Transverse colon (tissue), 3 donors: ENCODE measurements around the gene SART1.
"Not testable (repeated sequence)": the region's sequence is repeated elsewhere in the genome, so short reads cannot be mapped to it uniquely, and the experiment has no call there.

ENCODE experiments used
- POLR2A ChIP-seq: fragments of 450-650 bp; IDR thresholded peaks from one replicate; pipeline ENCODE4 v1.6.1; 2016; ENCODE audit warnings: antibody characterized with exemption, mild to moderate bottlenecking, moderate library complexity
- TF ChIP-seq, protein P1 (sequence below), 5 experiments: fragments of 200-600 bp in 3 of 5; fragments of 450-650 bp in 2 of 5; sonication (generic) in 3 of 5; IDR thresholded peaks; 1 replicate in 2 of 5; 2 replicates in 3 of 5; pipeline ENCODE4 v1.5.1; 2016 to 2017; ENCODE audit warnings: antibody characterized with exemption in 5 of 5, inconsistent platforms in 3 of 5, mild to moderate bottlenecking in 2 of 5, moderate library complexity in 1 of 5

DNA sequence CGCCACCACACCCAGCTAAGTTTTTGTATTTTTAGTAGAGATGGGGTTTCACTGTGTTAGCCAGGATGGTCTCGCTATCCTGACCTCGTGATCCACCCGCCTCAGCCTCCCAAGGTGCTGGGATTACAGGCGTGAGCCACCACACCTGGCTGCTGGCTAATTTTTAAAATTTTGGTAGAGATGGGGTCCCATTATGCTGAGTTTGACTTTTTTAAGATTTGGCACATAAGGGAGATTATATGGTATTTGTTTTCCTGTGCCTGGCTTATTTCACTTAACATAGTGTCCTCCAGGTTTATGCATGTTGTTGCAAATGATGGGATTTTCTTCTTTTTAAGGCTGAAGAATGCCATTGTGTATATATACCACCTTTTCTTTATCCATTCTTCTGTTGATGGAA is 10.8 kb upstream of the SART1 start:
- TF ChIP-seq, protein P1, sequence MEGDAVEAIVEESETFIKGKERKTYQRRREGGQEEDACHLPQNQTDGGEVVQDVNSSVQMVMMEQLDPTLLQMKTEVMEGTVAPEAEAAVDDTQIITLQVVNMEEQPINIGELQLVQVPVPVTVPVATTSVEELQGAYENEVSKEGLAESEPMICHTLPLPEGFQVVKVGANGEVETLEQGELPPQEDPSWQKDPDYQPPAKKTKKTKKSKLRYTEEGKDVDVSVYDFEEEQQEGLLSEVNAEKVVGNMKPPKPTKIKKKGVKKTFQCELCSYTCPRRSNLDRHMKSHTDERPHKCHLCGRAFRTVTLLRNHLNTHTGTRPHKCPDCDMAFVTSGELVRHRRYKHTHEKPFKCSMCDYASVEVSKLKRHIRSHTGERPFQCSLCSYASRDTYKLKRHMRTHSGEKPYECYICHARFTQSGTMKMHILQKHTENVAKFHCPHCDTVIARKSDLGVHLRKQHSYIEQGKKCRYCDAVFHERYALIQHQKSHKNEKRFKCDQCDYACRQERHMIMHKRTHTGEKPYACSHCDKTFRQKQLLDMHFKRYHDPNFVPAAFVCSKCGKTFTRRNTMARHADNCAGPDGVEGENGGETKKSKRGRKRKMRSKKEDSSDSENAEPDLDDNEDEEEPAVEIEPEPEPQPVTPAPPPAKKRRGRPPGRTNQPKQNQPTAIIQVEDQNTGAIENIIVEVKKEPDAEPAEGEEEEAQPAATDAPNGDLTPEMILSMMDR (IDR thresholded peaks at IDR 0.05), result not testable (repeated sequence)
- TF ChIP-seq POLR2A, result not testable (repeated sequence)
